IMR-90 (cell line): Measurements from ENCODE around the gene LSM14B. TPM values are rescaled to one million over a fixed set of nuclear protein-coding genes. Genes with fewer than 3 reads are reported as not detected.

Experiments used
- ATAC-seq: fragments of 200-7000 bp; cut with Tn5 transposase; 2 replicates; pipeline ENCODE4 v1.9.1; 2020; ENCODE audit warnings: low read depth, mild to moderate bottlenecking, moderate library complexity
- BruUV-seq: library from RNA; stranded (reverse); fragments of 400-500 nt; replicated peaks from 2 replicates; lab custom pipeline; 2021; lab: Mats Ljungman, UMichigan
- CTCF ChIA-PET: fragments of 300-600 bp; formaldehyde crosslinking; extraction: SDS; loops from one replicate; lab custom pipeline; 2021; ENCODE audit warnings: antibody characterized with exemption; lab: Yijun Ruan, JAX
- POLR2A ChIA-PET: fragments of 300-600 bp; sonication (Branson Sonifier 250); formaldehyde crosslinking; loops from one replicate; lab custom pipeline; 2022; ENCODE audit warnings: antibody characterized with exemption; ENCODE audit not compliant: unreplicated experiment; lab: Charles Lee
- DNase-seq: peaks from one replicate; pipeline ENCODE4 v3.0.0; 2013
- H2AFZ ChIP-seq: replicated peaks from 2 replicates; pipeline ENCODE3; 2013; ENCODE audit warnings: low read length, mild to moderate bottlenecking; ENCODE audit not compliant: poor library complexity
- H2AK5ac ChIP-seq: 2 replicates; pipeline ENCODE4 v1.6.1; 2013; ENCODE audit warnings: low read depth, low read length, inconsistent platforms
- H2AK9ac ChIP-seq: replicated peaks from 2 replicates; pipeline ENCODE3; 2013; ENCODE audit warnings: mild to moderate bottlenecking, low read depth, low read length, moderate library complexity; ENCODE audit not compliant: poor library complexity
- H2BK120ac ChIP-seq: 2 replicates; pipeline ENCODE4 v1.6.1; 2013; ENCODE audit warnings: low read depth, low read length, inconsistent platforms
- H2BK15ac ChIP-seq: 3 replicates; pipeline ENCODE4 v1.6.1; 2013; ENCODE audit warnings: low read depth, low read length, inconsistent platforms
- H2BK20ac ChIP-seq: 2 replicates; pipeline ENCODE4 v1.6.1; 2013; ENCODE audit warnings: low read depth, mild to moderate bottlenecking, inconsistent platforms, low read length, moderate library complexity
- H2BK5ac ChIP-seq: 2 replicates; pipeline ENCODE4 v1.6.1; 2013; ENCODE audit warnings: mild to moderate bottlenecking, low read depth, low read length, inconsistent platforms; ENCODE audit not compliant: poor library complexity, severe bottlenecking
- H3K14ac ChIP-seq: replicated peaks from 2 replicates; pipeline ENCODE4 v1.6.1; 2013; ENCODE audit warnings: low read depth, low read length, inconsistent platforms
- H3K18ac ChIP-seq: 2 replicates; pipeline ENCODE4 v1.6.1; 2013; ENCODE audit warnings: low read depth, low read length, control low read depth
- H3K23ac ChIP-seq: 2 replicates; pipeline ENCODE4 v1.6.1; 2013; ENCODE audit warnings: low read depth, low read length, inconsistent platforms
- H3K27ac ChIP-seq: 2 replicates; pipeline ENCODE4 v1.5.1; 2013; ENCODE audit warnings: mild to moderate bottlenecking, control low read depth, low read length; ENCODE audit not compliant: insufficient read depth
- H3K27me3 ChIP-seq: 2 replicates; pipeline ENCODE4 v1.6.1; 2013; ENCODE audit warnings: low read length; ENCODE audit not compliant: control insufficient read depth, insufficient read depth
- H3K36me3 ChIP-seq: 2 replicates; pipeline ENCODE4 v1.6.1; 2013; ENCODE audit warnings: low read length, mixed read lengths; ENCODE audit not compliant: control insufficient read depth, insufficient read depth
- H3K4ac ChIP-seq: 2 replicates; pipeline ENCODE4 v1.6.1; 2013; ENCODE audit warnings: low read depth, low read length, inconsistent platforms
- H3K4me1 ChIP-seq: 2 replicates; pipeline ENCODE4 v1.6.1; 2013; ENCODE audit warnings: low read length, mixed read lengths; ENCODE audit not compliant: control insufficient read depth, insufficient read depth
- H3K4me2 ChIP-seq: 2 replicates; pipeline ENCODE4 v1.6.1; 2013; ENCODE audit warnings: low read depth, mild to moderate bottlenecking, control low read depth, low read length, moderate library complexity
- H3K4me3 ChIP-seq: 2 replicates; pipeline ENCODE4 v1.5.1; 2013; ENCODE audit warnings: low read depth, mild to moderate bottlenecking, control low read depth, low read length, moderate library complexity; ENCODE audit not compliant: insufficient read depth
- H3K56ac ChIP-seq: 2 replicates; pipeline ENCODE4 v1.6.1; 2013; ENCODE audit warnings: low read length, inconsistent platforms; ENCODE audit not compliant: insufficient read depth; ENCODE audit errors: extremely low read depth
- H3K79me1 ChIP-seq, 2 experiments: 2 replicates each; pipeline ENCODE4 v1.6.1; 2013; ENCODE audit warnings: low read length in 2 of 2, inconsistent platforms in 1 of 2, low read depth in 1 of 2
- H3K9ac ChIP-seq: 2 replicates; pipeline ENCODE4 v1.6.1; 2013; ENCODE audit warnings: low read depth, low read length, control low read depth
- H3K9me1 ChIP-seq: 2 replicates; pipeline ENCODE4 v1.6.1; 2013; ENCODE audit warnings: low read length, inconsistent platforms; ENCODE audit not compliant: insufficient read depth
- H3K9me3 ChIP-seq: 2 replicates; pipeline ENCODE4 v1.6.1; 2013; ENCODE audit warnings: low read length; ENCODE audit not compliant: control insufficient read depth, insufficient read depth
- H4K20me1 ChIP-seq: 2 replicates; pipeline ENCODE4 v1.6.1; 2013; ENCODE audit warnings: low read length, inconsistent platforms; ENCODE audit not compliant: insufficient read depth
- H4K5ac ChIP-seq: 2 replicates; pipeline ENCODE4 v1.6.1; 2013; ENCODE audit warnings: mild to moderate bottlenecking, low read depth, low read length, control low read depth
- H4K8ac ChIP-seq, 2 experiments: 2 replicates each; pipeline ENCODE4 v1.6.1; 2013; ENCODE audit warnings: low read depth in 2 of 2, low read length in 2 of 2, control low read depth in 1 of 2, inconsistent platforms in 1 of 2
- H4K91ac ChIP-seq: 2 replicates; pipeline ENCODE4 v1.6.1; 2013; ENCODE audit warnings: low read depth, low read length, inconsistent platforms; ENCODE audit not compliant: insufficient read depth
- CEBPB ChIP-seq: IDR thresholded peaks from 2 replicates; pipeline ENCODE4 v1.6.1; 2012; ENCODE audit warnings: low read depth, low read length, improper control_type of control experiment
- MAFK ChIP-seq: IDR thresholded peaks from 2 replicates; pipeline ENCODE4 v1.6.1; 2012; ENCODE audit warnings: low read depth, low read length, improper control_type of control experiment
- POLR2A ChIP-seq: IDR thresholded peaks from 2 replicates; pipeline ENCODE4 v1.6.1; 2012; ENCODE audit warnings: mild to moderate bottlenecking, low read depth, low read length
- RFX5 ChIP-seq: IDR thresholded peaks from 2 replicates; pipeline ENCODE4 v1.8.0; 2012; ENCODE audit warnings: low read depth, mild to moderate bottlenecking, low read length, moderate library complexity
- WGBS, 2 experiments: methylation state at CpG; one replicate each; pipeline versions ENCODE4 v1.1.5 to v1.1.7; 2013; ENCODE audit warnings: missing lambda C conversion rate in 2 of 2; ENCODE audit not compliant: insufficient read length in 1 of 2; ENCODE audit errors: extremely low coverage in 2 of 2; 5-methylcytosine and 5-hydroxymethylcytosine counted together
- dilution Hi-C: fragments of 300-500 bp; cut with HindIII; formaldehyde crosslinking; loops from one replicate; pipeline ENCODE4 v1.14.3; 2018; ENCODE audit warnings: low sequenced_read_pairs; ENCODE audit not compliant: unreplicated experiment
- in situ Hi-C: fragments of 300-500 bp; cut with MboI; formaldehyde crosslinking; loops from 3 replicates; pipeline ENCODE4 v1.14.3; 2019; ENCODE audit warnings: low sequenced_read_pairs, inconsistent platforms, mixed read lengths
- intact Hi-C: fragments of 100-400 bp; cut with micrococcal nuclease; formaldehyde crosslinking; loops from 2 replicates; pipeline ENCODE4 v1.10.0; 2022
- polyA plus RNA-seq, 3 experiments: library from polyadenylated mRNA; depleted of rRNA; stranded (reverse); fragments of >200 nt; gene quantifications; 2 replicates each; pipeline ENCODE4 v1.2.3, GENCODE V29; 2012; ENCODE audit warnings: low replicate concordance in 1 of 3
- total RNA-seq: library from RNA; depleted of rRNA; stranded (reverse); fragments of >200 nt; gene quantifications from 2 replicates; pipeline ENCODE4 v1.2.3, GENCODE V29; 2012

Gene LSM14B
- total and polyA plus RNA-seq, 2 of the 4 experiments (the other 2 are of a cell fraction): 23.7 to 41.1 TPM

- Histone ChIP-seq H3K36me3 (peaks cover 50% of the 10 kb centered on the region), H2BK20ac (no peak overlapping the region), H4K5ac (no peak overlapping the region), H4K91ac (no peak overlapping the region), H3K4ac (no peak overlapping the region), H3K9ac (no peak overlapping the region), H3K4me3 (no peak overlapping the region), H2BK5ac (no peak overlapping the region), H3K9me1 (peaks cover 8% of the 10 kb centered on the region; the same call in 1 of the 2 replicates), H2AFZ (no peak overlapping the region), H3K23ac (peak overlapping the region; percentile 39; the same call in 1 of the 2 replicates), H3K27ac (no peak overlapping the region), H3K27me3 (no peaks in the 10 kb centered on the region), H3K79me1 (peaks cover 13 to 74% of the 10 kb centered on the region in 2 experiments), H3K18ac (no peak overlapping the region), H3K14ac (no peak overlapping the region), H2BK120ac (no peak overlapping the region), H2BK15ac (no peak overlapping the region), H3K4me2 (no peak overlapping the region), H2AK5ac (no peak overlapping the region), H3K56ac (no peak overlapping the region), H2AK9ac (no peak overlapping the region), H3K4me1 (peaks cover 11% of the 10 kb centered on the region), H3K9me3 (no peaks in the 10 kb centered on the region), H4K20me1 (peaks cover 88% of the 10 kb centered on the region), H4K8ac (no peak overlapping the region)
- BruUV-seq: no TSS peak
- WGBS, 2 experiments: 98% methylated on average over 9 of the region's 13 CpGs; no CpG with 5 or more reads in 1 of the 2 experiments
- TF ChIP-seq MAFK (no peak), CEBPB (no peak), POLR2A (no peak), RFX5 (no peak)
- intact Hi-C loops: no loop called here
- DNase-seq (no peak), ATAC-seq (no peak)
- dilution Hi-C loops: no loop called here
- CTCF ChIA-PET: no interaction called here
- in situ Hi-C loops: no loop called here
- POLR2A ChIA-PET: no interaction called here
Measured at GRCh38 chr20:62139636-62140035, 17.4 kb downstream of the LSM14B start.
